ENCODE data around the gene IAH1.

Gene IAH1
- total RNA-seq = 30.6 to 38.5 reads per million in 2 donors

- peak; percentile 67 for DNase-seq
Observed at GRCh38 chr2:9474361-9475057, at the start of gene IAH1. IAH1 (plus strand) TSS chr2:9474551; CDS start chr2:9474567, 16 bp downstream.

- no peak for DNase-seq
Observed at GRCh38 chr2:9428965-9429577, 45.3 kb upstream of the IAH1 start.

- DNase-seq = no peak
Observed at GRCh38 chr2:9430316-9431293, 43.7 kb upstream of the IAH1 start.

GRCh38 chr2:9434489-9434888 lies 39.9 kb upstream of the IAH1 start:
- DNase-seq = no peak

GRCh38 chr2:9439536-9439935 lies 34.8 kb upstream of the IAH1 start:
- no peak for DNase-seq

GRCh38 chr2:9440058-9440727 lies 34.2 kb upstream of the IAH1 start:
- DNase-seq = no peak

GRCh38 chr2:9441556-9441955 lies 32.8 kb upstream of the IAH1 start:
- no peak for DNase-seq

- DNase-seq = no peak
Observed at GRCh38 chr2:9443526-9443925, 30.8 kb upstream of the IAH1 start.

GRCh38 chr2:9445089-9445488 lies 29.3 kb upstream of the IAH1 start:
- DNase-seq = no peak

- DNase-seq = no peak
Observed at GRCh38 chr2:9451231-9451630, 23.1 kb upstream of the IAH1 start.

- no peak for DNase-seq
Observed at GRCh38 chr2:9460441-9461017, 13.8 kb upstream of the IAH1 start.

GRCh38 chr2:9461079-9461478 lies 13.3 kb upstream of the IAH1 start:
- no peak for DNase-seq

GRCh38 chr2:9462313-9462712 lies 12.0 kb upstream of the IAH1 start:
- DNase-seq = no peak

- DNase-seq = no peak
Observed at GRCh38 chr2:9462886-9463697, 11.3 kb upstream of the IAH1 start.

- DNase-seq = no peak
Observed at GRCh38 chr2:9463698-9464034, 10.7 kb upstream of the IAH1 start.

GRCh38 chr2:9465170-9465569 lies 9.2 kb upstream of the IAH1 start:
- no peak for DNase-seq

- no peak for DNase-seq
Observed at GRCh38 chr2:9466147-9466683, 8.1 kb upstream of the IAH1 start.

- DNase-seq = no peak
Observed at GRCh38 chr2:9467687-9468086, 6.7 kb upstream of the IAH1 start.

- DNase-seq = no peak
Observed at GRCh38 chr2:9471206-9471605, 3.1 kb upstream of the IAH1 start.

- DNase-seq = no peak
Observed at GRCh38 chr2:9472511-9472910, 1.8 kb upstream of the IAH1 start.

- no peak for DNase-seq
Observed at GRCh38 chr2:9473308-9473984, 905 bp upstream of the IAH1 start.
